ENCODE data around the gene SCUBE3.

Gene SCUBE3

DNA sequence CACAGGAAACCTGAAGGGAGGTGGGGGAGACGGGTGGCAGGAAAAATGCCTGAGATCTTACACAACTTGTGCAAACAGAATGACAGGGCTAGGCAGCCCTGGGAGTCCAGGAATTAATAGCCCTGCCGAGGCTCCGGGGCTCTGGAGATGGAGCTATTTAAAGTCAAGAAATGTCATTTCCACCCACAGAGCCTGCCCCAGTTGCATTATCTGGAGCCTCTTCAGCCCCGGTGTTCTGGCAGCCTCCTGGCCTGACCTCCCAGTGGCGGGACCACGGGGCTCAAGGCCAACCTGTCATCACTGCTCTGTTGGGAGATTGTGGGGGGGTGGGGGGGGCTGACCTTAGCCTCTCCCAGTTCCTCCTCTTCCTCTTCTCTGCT is 28.5 kb upstream of the SCUBE3 start:
- no peak overlapping the region for H3K4me3 ChIP-seq (ENCODE audit: control insufficient read depth, low read depth, low read length)
- DNase-seq (ENCODE audit: low read depth), result no peak
- TF ChIP-seq, protein P1, sequence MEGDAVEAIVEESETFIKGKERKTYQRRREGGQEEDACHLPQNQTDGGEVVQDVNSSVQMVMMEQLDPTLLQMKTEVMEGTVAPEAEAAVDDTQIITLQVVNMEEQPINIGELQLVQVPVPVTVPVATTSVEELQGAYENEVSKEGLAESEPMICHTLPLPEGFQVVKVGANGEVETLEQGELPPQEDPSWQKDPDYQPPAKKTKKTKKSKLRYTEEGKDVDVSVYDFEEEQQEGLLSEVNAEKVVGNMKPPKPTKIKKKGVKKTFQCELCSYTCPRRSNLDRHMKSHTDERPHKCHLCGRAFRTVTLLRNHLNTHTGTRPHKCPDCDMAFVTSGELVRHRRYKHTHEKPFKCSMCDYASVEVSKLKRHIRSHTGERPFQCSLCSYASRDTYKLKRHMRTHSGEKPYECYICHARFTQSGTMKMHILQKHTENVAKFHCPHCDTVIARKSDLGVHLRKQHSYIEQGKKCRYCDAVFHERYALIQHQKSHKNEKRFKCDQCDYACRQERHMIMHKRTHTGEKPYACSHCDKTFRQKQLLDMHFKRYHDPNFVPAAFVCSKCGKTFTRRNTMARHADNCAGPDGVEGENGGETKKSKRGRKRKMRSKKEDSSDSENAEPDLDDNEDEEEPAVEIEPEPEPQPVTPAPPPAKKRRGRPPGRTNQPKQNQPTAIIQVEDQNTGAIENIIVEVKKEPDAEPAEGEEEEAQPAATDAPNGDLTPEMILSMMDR (IDR thresholded peaks at IDR 0.05; ENCODE audit: control insufficient read depth, insufficient read depth, low read depth, low read length, missing control alignments), result no peak

DNA sequence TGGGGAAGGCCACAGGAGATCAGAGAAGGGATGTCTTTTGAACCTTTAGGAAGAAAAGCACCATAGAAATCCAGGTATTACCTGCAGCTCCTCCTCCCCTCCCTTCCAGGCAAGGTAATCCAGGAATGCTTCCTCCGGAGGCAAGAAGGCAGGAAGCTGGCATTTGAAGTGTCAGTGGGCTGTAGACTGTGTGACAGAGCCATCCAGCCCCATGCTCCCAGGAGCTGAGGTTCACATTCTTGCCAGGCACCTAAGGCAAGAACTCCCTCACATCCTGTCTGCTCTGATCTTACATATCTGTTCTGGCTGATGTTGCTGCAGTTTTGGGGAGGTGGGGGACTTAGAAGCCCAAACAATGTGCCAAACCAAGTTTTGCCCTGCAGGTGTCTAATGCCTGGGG is 27.8 kb upstream of the SCUBE3 start:
- no peak for DNase-seq (ENCODE audit: low read depth)
- TF ChIP-seq, protein P1 (IDR thresholded peaks at IDR 0.05; ENCODE audit: control insufficient read depth, insufficient read depth, low read depth, low read length, missing control alignments), result no peak
- no peak overlapping the region for H3K4me3 ChIP-seq (ENCODE audit: control insufficient read depth, low read depth, low read length)

DNA sequence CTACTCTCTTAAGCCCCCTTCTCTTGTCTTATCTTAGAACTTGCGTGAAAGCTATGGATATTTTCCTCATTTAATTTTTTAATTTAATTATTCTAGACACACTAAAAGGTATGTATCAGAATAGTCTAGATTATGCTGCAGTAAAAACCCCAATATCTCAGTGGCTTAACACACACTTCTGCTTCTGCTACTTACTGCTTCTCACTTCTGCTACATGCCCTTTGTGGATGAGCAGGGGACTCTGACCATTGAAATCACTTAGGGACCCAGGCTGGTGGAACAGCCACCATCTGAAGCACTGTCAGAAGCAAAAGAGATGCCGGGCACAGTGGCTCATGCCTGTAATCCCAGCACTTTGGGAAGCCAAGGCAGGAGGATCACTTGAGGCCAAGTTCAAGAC is 27.2 kb upstream of the SCUBE3 start:
- no peak for DNase-seq (ENCODE audit: low read depth)
- TF ChIP-seq, protein P1 (IDR thresholded peaks at IDR 0.05; ENCODE audit: control insufficient read depth, insufficient read depth, low read depth, low read length, missing control alignments), result no peak
- no peak overlapping the region for H3K4me3 ChIP-seq (ENCODE audit: control insufficient read depth, low read depth, low read length)

DNA sequence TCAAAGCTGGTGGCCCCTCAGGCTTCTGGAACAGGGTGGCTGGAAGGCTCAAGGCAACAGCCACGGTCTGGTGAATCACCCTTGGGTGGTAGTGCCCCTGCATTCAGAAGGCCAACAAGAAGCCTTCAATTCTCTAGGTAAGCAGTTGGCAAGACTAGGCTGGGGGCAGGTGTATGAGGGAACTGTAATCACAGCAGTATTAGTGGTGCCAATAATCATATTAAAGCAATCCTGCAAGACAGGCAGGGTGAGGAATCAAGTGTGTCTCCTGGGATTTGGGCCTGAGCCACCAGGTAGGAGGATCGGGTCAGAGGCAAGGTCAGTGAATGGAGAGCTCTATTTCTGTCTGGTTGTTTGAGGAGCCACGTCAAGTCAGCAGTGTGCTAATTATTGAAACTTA is 24.9 kb upstream of the SCUBE3 start:
- TF ChIP-seq, protein P1 (IDR thresholded peaks at IDR 0.05; ENCODE audit: control insufficient read depth, insufficient read depth, low read depth, low read length, missing control alignments), result no peak
- no peak overlapping the region for H3K4me3 ChIP-seq (ENCODE audit: control insufficient read depth, low read depth, low read length)
- no peak for DNase-seq (ENCODE audit: low read depth)

DNA sequence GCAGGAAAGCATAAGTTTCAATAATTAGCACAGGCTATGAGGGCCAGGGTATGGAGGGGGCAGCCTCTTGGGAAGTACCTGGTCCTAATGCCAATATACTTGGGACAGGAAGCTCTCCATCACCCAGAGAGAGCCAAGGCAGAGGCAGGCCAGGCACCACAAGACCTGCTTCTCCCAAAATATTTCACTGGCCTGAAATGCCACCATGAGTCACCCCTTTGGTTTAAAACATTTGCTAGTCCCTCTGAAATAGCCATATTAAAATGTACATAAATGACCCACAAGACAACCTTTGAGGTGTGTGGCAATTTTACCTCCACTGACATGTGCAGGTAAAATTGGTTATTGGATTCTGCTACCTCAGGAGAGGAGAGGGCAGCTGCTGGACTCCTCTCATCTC is 23.4 kb upstream of the SCUBE3 start:
- TF ChIP-seq, protein P1 (IDR thresholded peaks at IDR 0.05; ENCODE audit: control insufficient read depth, insufficient read depth, low read depth, low read length, missing control alignments), result no peak
- DNase-seq (ENCODE audit: low read depth), result no peak
- H3K4me3 ChIP-seq (ENCODE audit: control insufficient read depth, low read depth, low read length), result no peak overlapping the region

DNA sequence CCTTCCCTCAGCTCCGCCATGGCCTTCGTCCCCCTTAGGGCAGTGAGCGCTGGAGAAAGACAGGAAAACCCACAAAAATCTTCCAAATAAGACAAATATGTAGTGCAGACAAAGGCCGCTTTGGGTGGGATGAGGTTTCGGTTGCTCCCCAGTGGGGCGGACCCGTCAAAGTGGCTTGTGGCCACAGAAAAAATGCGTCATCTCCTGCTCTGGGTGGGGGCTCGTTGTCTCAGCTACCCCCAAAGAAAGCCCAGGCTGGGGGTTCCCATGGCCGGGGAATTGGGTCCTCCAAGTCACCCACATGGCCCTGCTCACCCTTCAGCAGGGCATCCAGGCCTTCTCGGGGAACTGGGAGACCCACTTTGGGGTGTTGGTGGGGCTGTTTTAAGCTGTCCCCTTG is 21.9 kb upstream of the SCUBE3 start:
- TF ChIP-seq, protein P1 (IDR thresholded peaks at IDR 0.05; ENCODE audit: control insufficient read depth, insufficient read depth, low read depth, low read length, missing control alignments), result no peak
- H3K4me3 ChIP-seq (ENCODE audit: control insufficient read depth, low read depth, low read length), result no peak overlapping the region
- no peak for DNase-seq (ENCODE audit: low read depth)

DNA sequence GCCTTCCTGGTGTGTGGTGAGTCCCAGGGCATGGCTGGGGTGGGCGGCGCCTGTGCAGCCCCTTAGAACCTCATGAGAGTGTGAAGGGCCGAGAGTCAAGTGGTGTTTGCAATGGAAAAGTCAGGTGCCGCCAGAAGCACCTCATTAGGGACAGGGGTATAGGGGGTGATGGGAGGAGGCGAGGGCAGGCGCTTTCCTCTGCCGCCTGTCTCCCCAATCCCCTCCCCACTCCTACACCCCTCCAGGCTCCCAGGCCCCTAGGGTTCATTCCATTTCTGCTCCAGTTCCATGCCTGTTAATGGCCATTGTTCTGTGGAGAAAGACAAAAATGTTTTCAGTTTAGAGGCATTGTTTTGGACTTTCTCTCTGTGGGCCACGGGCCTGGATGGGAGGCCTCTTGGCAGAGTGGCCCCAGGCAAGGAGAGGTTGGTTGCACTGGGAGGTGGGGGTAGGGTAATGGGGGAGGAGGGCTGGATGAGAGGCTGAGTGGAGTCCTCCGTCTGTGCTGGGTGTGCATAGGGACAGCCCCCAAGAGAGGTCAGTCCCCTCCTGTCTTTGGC is 21.4 kb upstream of the SCUBE3 start:
- no peak overlapping the region for H3K4me3 ChIP-seq (ENCODE audit: control insufficient read depth, low read depth, low read length)
- TF ChIP-seq, protein P1 (IDR thresholded peaks at IDR 0.05; ENCODE audit: control insufficient read depth, insufficient read depth, low read depth, low read length, missing control alignments), result no peak
- DNase-seq (ENCODE audit: low read depth), result no peak

Data from AG09309 (cell line).